H1 (cell line): ENCODE measurements around the gene ENPP3. TPM values are rescaled to one million over a fixed set of nuclear protein-coding genes. Genes with fewer than 3 reads are reported as not detected.

Experiments
- CTCF ChIA-PET: fragments of 300-600 bp; sonication (Branson Sonifier 250); formaldehyde crosslinking; loops from one replicate; lab custom pipeline; 2021; ENCODE audit not compliant: partially characterized antibody; lab: Charles Lee
- POLR2A ChIA-PET: fragments of 300-600 bp; sonication (Branson Sonifier 250); formaldehyde crosslinking; loops from one replicate; lab custom pipeline; 2021; ENCODE audit warnings: inconsistent platforms; ENCODE audit not compliant: partially characterized antibody; lab: Charles Lee
- DNase-seq, 2 experiments: peaks; one replicate each; pipeline versions ENCODE4 v3.0.0 to v3.0.0-alpha.2; 2010 to 2022; ENCODE audit warnings: low spot score in 2 of 2, low read depth in 1 of 2, mixed read lengths in 1 of 2
- FAIRE-seq: peaks from 2 replicates; lab custom pipeline; 2011; peaks lifted over from hg19 to GRCh38; lab: Jason Lieb, UNC
- H2AFZ ChIP-seq: 2 replicates; pipeline ENCODE4 v1.8.1; 2012; ENCODE audit warnings: low read length, inconsistent platforms
- H2AK5ac ChIP-seq: 2 replicates; pipeline ENCODE4 v1.6.1; 2013; ENCODE audit warnings: low read depth, low read length
- H2BK120ac ChIP-seq: replicated peaks from 2 replicates; pipeline ENCODE3; 2013; ENCODE audit warnings: low read depth, low read length, inconsistent platforms
- H2BK12ac ChIP-seq: 2 replicates; pipeline ENCODE4 v1.6.1; 2013; ENCODE audit warnings: low read depth, low read length
- H2BK15ac ChIP-seq: 2 replicates; pipeline ENCODE4 v1.6.1; 2013; ENCODE audit warnings: low read length
- H2BK20ac ChIP-seq: 2 replicates; pipeline ENCODE4 v1.6.1; 2013; ENCODE audit warnings: low read length
- H2BK5ac ChIP-seq: 2 replicates; pipeline ENCODE4 v1.6.1; 2013; ENCODE audit warnings: low read depth, low read length
- H3K14ac ChIP-seq: 2 replicates; pipeline ENCODE4 v1.6.1; 2013; ENCODE audit warnings: inconsistent platforms; ENCODE audit not compliant: insufficient read length
- H3K18ac ChIP-seq: 2 replicates; pipeline ENCODE4 v1.6.1; 2013; ENCODE audit warnings: low read length; ENCODE audit errors: extremely low read depth
- H3K23ac ChIP-seq: 2 replicates; pipeline ENCODE4 v1.6.1; 2013; ENCODE audit warnings: inconsistent platforms; ENCODE audit not compliant: insufficient read length
- H3K23me2 ChIP-seq: 2 replicates; pipeline ENCODE4 v1.6.1; 2013; ENCODE audit warnings: low read depth, low read length
- H3K27ac ChIP-seq: 2 replicates; pipeline ENCODE4 v1.6.1; 2011; ENCODE audit warnings: low read depth, low read length, inconsistent platforms
- H3K27me3 ChIP-seq, 4 experiments: replicated peaks in 1 of 4; 1 replicate in 1 of 4; 2 replicates in 3 of 4; pipeline versions ENCODE4 v1.6.1 to v1.8.1; 2011 to 2013; ENCODE audit warnings: low read length in 3 of 4, mild to moderate bottlenecking in 3 of 4, inconsistent platforms in 2 of 4, mixed read lengths in 2 of 4, moderate library complexity in 1 of 4; ENCODE audit not compliant: control insufficient read depth in 3 of 4, insufficient read depth in 3 of 4; ENCODE audit errors: extremely low read depth in 1 of 4
- H3K36me3 ChIP-seq, 4 experiments: 2 replicates each; pipeline versions ENCODE4 v1.6.1 to v1.8.1; 2011 to 2013; ENCODE audit warnings: mild to moderate bottlenecking in 4 of 4, low read length in 3 of 4, moderate library complexity in 2 of 4, control low read depth in 1 of 4, inconsistent platforms in 1 of 4; ENCODE audit not compliant: insufficient read depth in 4 of 4, control insufficient read depth in 2 of 4
- H3K4ac ChIP-seq: replicated peaks from 2 replicates; pipeline ENCODE3; 2013; ENCODE audit warnings: low read length, low read depth, mixed read lengths, inconsistent platforms; ENCODE audit not compliant: insufficient read length
- H3K4me1 ChIP-seq, 4 experiments: replicated peaks in 1 of 4; 1 replicate in 1 of 4; 2 replicates in 3 of 4; pipeline versions ENCODE4 v1.6.1 to v1.8.1; 2011 to 2013; ENCODE audit warnings: low read length in 3 of 4, inconsistent platforms in 2 of 4, mixed read lengths in 1 of 4; ENCODE audit not compliant: insufficient read depth in 4 of 4, control insufficient read depth in 3 of 4
- H3K4me2 ChIP-seq, 2 experiments: 2 replicates each; pipeline versions ENCODE4 v1.6.1 to v1.8.1; 2011 to 2013; ENCODE audit warnings: low read depth in 2 of 2, low read length in 2 of 2, control low read depth in 1 of 2, inconsistent platforms in 1 of 2, mild to moderate bottlenecking in 1 of 2; ENCODE audit not compliant: insufficient read depth in 1 of 2
- H3K4me3 ChIP-seq, 4 experiments: fragments of 200-600, 300-600 bp in 1 of 4; sonication (generic), shearing (Covaris generic), sonication (Bioruptor Twin) in 1 of 4; 2 replicates each; pipeline versions ENCODE4 v1.5.1 to v1.8.1; 2011 to 2016; ENCODE audit warnings: low read length in 4 of 4, low read depth in 3 of 4, control low read depth in 2 of 4, inconsistent platforms in 2 of 4, mild to moderate bottlenecking in 2 of 4, mixed read lengths in 1 of 4, moderate library complexity in 1 of 4; ENCODE audit not compliant: insufficient read depth in 2 of 4; ENCODE audit errors: extremely low read depth in 1 of 4
- H3K56ac ChIP-seq: replicated peaks from 2 replicates; pipeline ENCODE3; 2013; ENCODE audit warnings: low read depth, mild to moderate bottlenecking, mixed read lengths, low read length, inconsistent platforms; ENCODE audit not compliant: insufficient read length
- H3K79me1 ChIP-seq: 2 replicates; pipeline ENCODE4 v1.6.1; 2013; ENCODE audit warnings: low read depth, low read length, control low read depth
- H3K79me2 ChIP-seq, 2 experiments: 2 replicates each; pipeline versions ENCODE4 v1.6.1 to v1.8.1; 2012 to 2013; ENCODE audit warnings: low read length in 2 of 2, mild to moderate bottlenecking in 2 of 2, inconsistent platforms in 1 of 2; ENCODE audit not compliant: insufficient read depth in 2 of 2, control insufficient read depth in 1 of 2
- H3K9ac ChIP-seq, 4 experiments: replicated peaks in 1 of 4; 1 replicate in 1 of 4; 2 replicates in 3 of 4; pipeline versions ENCODE4 v1.6.1 to v1.8.1; 2011 to 2013; ENCODE audit warnings: low read depth in 3 of 4, low read length in 3 of 4, control low read depth in 2 of 4, mild to moderate bottlenecking in 2 of 4, moderate library complexity in 2 of 4, inconsistent platforms in 1 of 4; ENCODE audit errors: extremely low read depth in 1 of 4
- H3K9me3 ChIP-seq, 2 experiments: 2 replicates each; pipeline versions ENCODE4 v1.6.1 to v1.8.1; 2012 to 2013; ENCODE audit warnings: mild to moderate bottlenecking in 2 of 2, moderate library complexity in 2 of 2, control low read depth in 1 of 2, inconsistent platforms in 1 of 2, low read depth in 1 of 2, low read length in 1 of 2, mixed read lengths in 1 of 2; ENCODE audit not compliant: insufficient read depth in 2 of 2
- H4K20me1 ChIP-seq, 2 experiments: replicated peaks in 1 of 2; 2 replicates each; pipeline versions ENCODE3 to v1.8.1; 2011 to 2013; ENCODE audit warnings: inconsistent platforms in 2 of 2, low read length in 2 of 2, mild to moderate bottlenecking in 1 of 2; ENCODE audit not compliant: insufficient read depth in 2 of 2, control insufficient read depth in 1 of 2
- H4K5ac ChIP-seq: 2 replicates; pipeline ENCODE4 v1.6.1; 2013; ENCODE audit warnings: low read length, low read depth, mixed read lengths, inconsistent platforms; ENCODE audit not compliant: insufficient read length
- H4K8ac ChIP-seq: 2 replicates; pipeline ENCODE4 v1.8.0; 2013; ENCODE audit warnings: mild to moderate bottlenecking, moderate library complexity, low read length, inconsistent platforms; ENCODE audit not compliant: insufficient read depth; ENCODE audit errors: extremely low read depth
- H4K91ac ChIP-seq: replicated peaks from 2 replicates; pipeline ENCODE3; 2013; ENCODE audit warnings: low read length, mixed read lengths, inconsistent platforms; ENCODE audit not compliant: insufficient read length
- BACH1 ChIP-seq: IDR thresholded peaks from 2 replicates; pipeline ENCODE4 v1.6.1; 2012; ENCODE audit warnings: low read length, improper control_type of control experiment
- BRCA1 ChIP-seq: IDR thresholded peaks from 2 replicates; pipeline ENCODE4 v1.6.1; 2012; ENCODE audit warnings: low read depth, low read length, improper control_type of control experiment
- CBX5 ChIP-seq: fragments of 300-800, 300-1000 bp; sonication (generic); IDR thresholded peaks from 2 replicates; pipeline ENCODE4 v1.7.1; 2016; ENCODE audit warnings: antibody characterized with exemption, low read length, low read depth
- CHD1 ChIP-seq: IDR thresholded peaks from 2 replicates; pipeline ENCODE4 v1.6.1; 2012; ENCODE audit warnings: low read depth, low read length, improper control_type of control experiment
- PHF8 ChIP-seq: fragments of 200-600 bp; sonication (generic); conservative IDR thresholded peaks from 2 replicates; pipeline ENCODE4 v1.7.1; 2012; ENCODE audit warnings: low read depth, mild to moderate bottlenecking, inconsistent platforms, low read length, moderate library complexity
- RBBP5 ChIP-seq: IDR thresholded peaks from 2 replicates; pipeline ENCODE4 v1.7.1; 2012; ENCODE audit warnings: low read depth, mild to moderate bottlenecking, inconsistent platforms, low read length, moderate library complexity, borderline replicate concordance
- RFX5 ChIP-seq: IDR thresholded peaks from 2 replicates; pipeline ENCODE4 v1.6.1; 2011; ENCODE audit warnings: low read depth, low read length, improper control_type of control experiment, borderline replicate concordance
- SIX5 ChIP-seq: IDR thresholded peaks from 2 replicates; pipeline ENCODE4 v1.6.1; 2011; ENCODE audit warnings: mild to moderate bottlenecking, low read depth, low read length
- SP2 ChIP-seq: IDR thresholded peaks from 2 replicates; pipeline ENCODE4 v1.6.1; 2012; ENCODE audit warnings: mild to moderate bottlenecking, low read length, inconsistent platforms
- WGBS, 2 experiments: shearing (Covaris generic) in 1 of 2; methylation state at CpG; one replicate each; pipeline versions ENCODE4 v1.1.6 to v1.1.7; 2013 to 2015; ENCODE audit warnings: low lambda C conversion rate in 2 of 2, mixed read lengths in 2 of 2, inconsistent platforms in 1 of 2, low coverage in 1 of 2, missing lambda C conversion rate in 1 of 2; ENCODE audit not compliant: insufficient replicate concordance in 2 of 2, insufficient coverage in 1 of 2, insufficient read length in 1 of 2; ENCODE audit errors: extremely low coverage in 1 of 2, missing lambda C conversion rate in 1 of 2; 5-methylcytosine and 5-hydroxymethylcytosine counted together
- polyA plus RNA-seq, 7 experiments: library from polyadenylated mRNA; depleted of rRNA in 3 of 7; stranded (reverse) in 5 of 7; unstranded in 2 of 7; fragments of >200 nt in 5 of 7; fragments of 200-250 nt in 2 of 7; gene quantifications; 1 replicate in 5 of 7; 2 replicates in 1 of 7; 4 replicates in 1 of 7; pipeline versions ENCODE4 v1.2.1 to v1.2.3, GENCODE V29; 2011 to 2013; ENCODE audit warnings: missing spikeins in 2 of 7, mixed read lengths in 2 of 7
- total RNA-seq: library from RNA; stranded (reverse); fragmentation: NEBNext Ultra II Directional; extraction: Animal tissue kit (Norgen Biotek cat#: 25700); gene quantifications from 2 replicates; pipeline ENCODE4 v1.2.1, GENCODE V29; 2021
- TF ChIP-seq, protein P1 (sequence below): IDR thresholded peaks from 2 replicates; pipeline ENCODE4 v1.6.1; 2012; ENCODE audit warnings: low read length, inconsistent platforms
- TF ChIP-seq, protein P2 (sequence below): IDR thresholded peaks from 2 replicates; pipeline ENCODE4 v1.6.1; 2011; ENCODE audit warnings: low read length, improper control_type of control experiment

The ENPP3 gene
- total and polyA plus RNA-seq, 2 of the 8 experiments (the other 6 are each of a cell fraction or from before 2014, with no cell fraction given): 0.11 TPM; not detected in 1

DNA sequence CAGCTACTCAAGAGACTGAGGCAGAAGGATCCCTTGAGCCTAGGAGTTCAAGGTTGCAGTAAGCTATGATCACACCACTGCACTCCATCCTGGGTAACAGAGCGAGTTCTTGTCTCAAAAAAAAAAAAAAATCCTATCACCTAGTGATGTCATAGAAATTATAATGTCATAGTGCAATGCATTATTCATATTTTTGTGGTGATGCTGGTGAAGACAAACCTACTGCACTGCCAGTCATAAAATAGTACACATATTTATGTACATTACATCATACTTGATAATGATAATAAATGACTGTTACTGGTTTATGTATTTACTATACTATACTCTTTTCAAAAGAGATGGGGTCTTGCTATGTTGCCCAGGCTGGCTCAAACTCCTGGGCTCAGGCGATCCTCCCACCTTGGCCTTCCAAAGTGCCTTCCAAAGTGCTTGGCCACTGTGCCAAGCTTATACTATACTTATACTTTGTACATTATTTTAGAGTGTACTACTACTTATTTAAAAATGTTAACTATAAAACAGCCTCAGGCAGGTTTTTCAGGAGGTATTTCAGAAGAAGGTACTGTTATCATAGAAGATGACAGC, 26.6 kb downstream of the ENPP3 start:
- DNase-seq: no peak
- Histone ChIP-seq H2BK5ac (no peak overlapping the region), H3K4ac (no peak overlapping the region), H3K56ac (no peak overlapping the region), H3K27me3 (no peaks in the 10 kb centered on the region), H3K9ac (no peak overlapping the region), H3K23ac (no peak overlapping the region), H2BK120ac (no peak overlapping the region), H4K5ac (no peak overlapping the region), H3K14ac (no peak overlapping the region), H4K20me1 (no peaks in the 10 kb centered on the region), H4K8ac (no peak overlapping the region), H2AK5ac (no peak overlapping the region), H3K4me1 (no peaks in the 10 kb centered on the region), H3K79me2 (no peaks in the 10 kb centered on the region), H3K27ac (no peak overlapping the region), H3K36me3 (no peaks in the 10 kb centered on the region), H3K4me3 (no peak overlapping the region), H3K4me2 (no peak overlapping the region), H2BK20ac (no peak overlapping the region), H3K79me1 (no peaks in the 10 kb centered on the region), H3K18ac (no peak overlapping the region), H2BK12ac (no peak overlapping the region), H2AFZ (no peak overlapping the region), H4K91ac (no peak overlapping the region), H3K9me3 (no peaks in the 10 kb centered on the region), H3K23me2 (no peaks in the 10 kb centered on the region), H2BK15ac (no peak overlapping the region)
- no peak for FAIRE-seq
- WGBS, 2 experiments: 90% methylated on average over 2 of the region's 2 CpGs; no CpG with 5 or more reads in 1 of the 2 experiments
- ChIA-PET POLR2A (no interaction called here), CTCF (interaction anchor here (0.6 to 2.1 kb wide), 6 partner anchors 8 to 1162 kb away, joined by 3 to 9 read pairs (median 3); no protein-coding TSS in a partner anchor)
- TF ChIP-seq PHF8: no peak
- no peak for TF ChIP-seq RBBP5
- TF ChIP-seq, protein P1, sequence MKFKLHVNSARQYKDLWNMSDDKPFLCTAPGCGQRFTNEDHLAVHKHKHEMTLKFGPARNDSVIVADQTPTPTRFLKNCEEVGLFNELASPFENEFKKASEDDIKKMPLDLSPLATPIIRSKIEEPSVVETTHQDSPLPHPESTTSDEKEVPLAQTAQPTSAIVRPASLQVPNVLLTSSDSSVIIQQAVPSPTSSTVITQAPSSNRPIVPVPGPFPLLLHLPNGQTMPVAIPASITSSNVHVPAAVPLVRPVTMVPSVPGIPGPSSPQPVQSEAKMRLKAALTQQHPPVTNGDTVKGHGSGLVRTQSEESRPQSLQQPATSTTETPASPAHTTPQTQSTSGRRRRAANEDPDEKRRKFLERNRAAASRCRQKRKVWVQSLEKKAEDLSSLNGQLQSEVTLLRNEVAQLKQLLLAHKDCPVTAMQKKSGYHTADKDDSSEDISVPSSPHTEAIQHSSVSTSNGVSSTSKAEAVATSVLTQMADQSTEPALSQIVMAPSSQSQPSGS: no peak
- no peak for TF ChIP-seq CBX5
- TF ChIP-seq SP2: no peak
- TF ChIP-seq, protein P2, sequence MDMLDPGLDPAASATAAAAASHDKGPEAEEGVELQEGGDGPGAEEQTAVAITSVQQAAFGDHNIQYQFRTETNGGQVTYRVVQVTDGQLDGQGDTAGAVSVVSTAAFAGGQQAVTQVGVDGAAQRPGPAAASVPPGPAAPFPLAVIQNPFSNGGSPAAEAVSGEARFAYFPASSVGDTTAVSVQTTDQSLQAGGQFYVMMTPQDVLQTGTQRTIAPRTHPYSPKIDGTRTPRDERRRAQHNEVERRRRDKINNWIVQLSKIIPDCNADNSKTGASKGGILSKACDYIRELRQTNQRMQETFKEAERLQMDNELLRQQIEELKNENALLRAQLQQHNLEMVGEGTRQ: no peak
- no peak for TF ChIP-seq BRCA1
- TF ChIP-seq BACH1: no peak
- no peak for TF ChIP-seq SIX5
- TF ChIP-seq RFX5: no peak
- TF ChIP-seq CHD1: no peak
